Endothelial cell of umbilical vein (primary cell): Measurements from ENCODE around the gene IBA57. TPM values are rescaled to one million over a fixed set of nuclear protein-coding genes. Genes with fewer than 3 reads are reported as not detected.
"Not testable (repeated sequence)": the region's sequence is repeated elsewhere in the genome, so short reads cannot be mapped to it uniquely, and the experiment has no call there.

ENCODE experiments used
- BruUV-seq: library from RNA; stranded (reverse); fragments of 400-500 nt; replicated peaks from 2 replicates; lab custom pipeline; 2021; lab: Mats Ljungman, UMichigan
- CTCF ChIA-PET: fragments of 300-600, 350-600 bp; sonication (Branson Sonifier 250); formaldehyde crosslinking; loops from one replicate; lab custom pipeline; 2021; ENCODE audit warnings: antibody characterized with exemption, inconsistent platforms; lab: Charles Lee
- POLR2A ChIA-PET: fragments of 300-600, 350-600 bp; sonication (Branson Sonifier 250); formaldehyde crosslinking; loops from one replicate; lab custom pipeline; 2021; ENCODE audit warnings: antibody characterized with exemption, inconsistent platforms; lab: Charles Lee
- DNase-seq: peaks from one replicate; pipeline ENCODE4 v3.0.0-alpha.2; 2011; ENCODE audit warnings: low read depth, low spot score
- FAIRE-seq: peaks from 2 replicates; lab custom pipeline; 2011; peaks lifted over from hg19 to GRCh38; lab: Jason Lieb, UNC
- H2AFZ ChIP-seq: 2 replicates; pipeline ENCODE4 v1.6.0; 2012; ENCODE audit warnings: low read depth, low read length, control low read depth, inconsistent platforms
- H3K27ac ChIP-seq: 2 replicates; pipeline ENCODE4 v1.5.1; 2011; ENCODE audit warnings: low read depth, mild to moderate bottlenecking, control low read depth, low read length, moderate library complexity; ENCODE audit not compliant: insufficient read depth
- H3K27me3 ChIP-seq, 2 experiments: 2 replicates each; pipeline versions ENCODE4 v1.6.0 to v1.6.1; 2011; ENCODE audit warnings: low read length in 2 of 2, mixed read lengths in 1 of 2; ENCODE audit not compliant: control insufficient read depth in 2 of 2, insufficient read depth in 2 of 2
- H3K36me3 ChIP-seq, 2 experiments: 2 replicates in 1 of 2; 3 replicates in 1 of 2; pipeline ENCODE4 v1.5.1; 2011; ENCODE audit warnings: low read length in 2 of 2, mild to moderate bottlenecking in 1 of 2, moderate library complexity in 1 of 2; ENCODE audit not compliant: control insufficient read depth in 2 of 2, insufficient read depth in 2 of 2; ENCODE audit errors: extremely low read depth in 1 of 2
- H3K4me1 ChIP-seq: 3 replicates; pipeline ENCODE4 v1.5.1; 2011; ENCODE audit warnings: mild to moderate bottlenecking, low read length; ENCODE audit not compliant: control insufficient read depth, insufficient read depth; ENCODE audit errors: extremely low read depth
- H3K4me2 ChIP-seq: 2 replicates; pipeline ENCODE4 v1.6.1; 2011; ENCODE audit warnings: low read length, control low read depth, mixed read lengths; ENCODE audit not compliant: insufficient read depth
- H3K4me3 ChIP-seq, 3 experiments: fragments of 200-600 bp in 1 of 3; sonication (generic), shearing (Covaris generic) in 1 of 3; replicated peaks in 1 of 3; 2 replicates each; pipeline ENCODE4 v1.5.1; 2011 to 2016; ENCODE audit warnings: control low read depth in 3 of 3, low read length in 3 of 3, mild to moderate bottlenecking in 2 of 3, inconsistent platforms in 1 of 3, low read depth in 1 of 3, moderate library complexity in 1 of 3; ENCODE audit not compliant: insufficient read depth in 1 of 3
- H3K79me2 ChIP-seq: 2 replicates; pipeline ENCODE4 v1.6.0; 2012; ENCODE audit warnings: low read length, inconsistent platforms; ENCODE audit not compliant: control insufficient read depth, insufficient read depth
- H3K9ac ChIP-seq: replicated peaks from 2 replicates; pipeline ENCODE3; 2011; ENCODE audit warnings: low read length, control low read depth; ENCODE audit not compliant: insufficient read depth; ENCODE audit errors: extremely low read depth
- H3K9me1 ChIP-seq: replicated peaks from 3 replicates; pipeline ENCODE4 v1.6.0; 2011; ENCODE audit warnings: mild to moderate bottlenecking, low read length; ENCODE audit not compliant: control insufficient read depth, insufficient read depth; ENCODE audit errors: extremely low read depth
- H3K9me3 ChIP-seq: replicated peaks from 2 replicates; pipeline ENCODE4 v1.5.1; 2012; ENCODE audit warnings: low read length, inconsistent platforms; ENCODE audit not compliant: control insufficient read depth, insufficient read depth
- H4K20me1 ChIP-seq: replicated peaks from 2 replicates; pipeline ENCODE3; 2011; ENCODE audit warnings: mild to moderate bottlenecking, low read length; ENCODE audit not compliant: control insufficient read depth, insufficient read depth; ENCODE audit errors: extremely low read depth
- EZH2 ChIP-seq: IDR thresholded peaks from 2 replicates; pipeline ENCODE4 v1.6.1; 2012; ENCODE audit warnings: borderline replicate concordance, low read depth, mild to moderate bottlenecking, moderate library complexity, low read length, inconsistent platforms; ENCODE audit not compliant: severe bottlenecking
- FOS ChIP-seq: IDR thresholded peaks from 2 replicates; pipeline ENCODE4 v1.6.1; 2011; ENCODE audit warnings: mild to moderate bottlenecking, low read length, moderate library complexity, borderline replicate concordance; ENCODE audit not compliant: insufficient read depth
- GATA2 ChIP-seq: IDR thresholded peaks from 2 replicates; pipeline ENCODE4 v1.7.0; 2011; ENCODE audit warnings: low read depth, mild to moderate bottlenecking, moderate library complexity, mixed read lengths, low read length; ENCODE audit not compliant: insufficient read length, insufficient read depth
- JUN ChIP-seq: IDR thresholded peaks from 2 replicates; pipeline ENCODE4 v1.6.1; 2011; ENCODE audit warnings: borderline replicate concordance, low read depth; ENCODE audit not compliant: insufficient read length, insufficient read depth
- MYC ChIP-seq: IDR thresholded peaks from one replicate; pipeline ENCODE4 v1.6.1; 2011; ENCODE audit warnings: mild to moderate bottlenecking, low read depth, low read length
- POLR2A ChIP-seq: IDR thresholded peaks from 2 replicates; pipeline ENCODE4 v1.6.1; 2012; ENCODE audit warnings: low read depth, mild to moderate bottlenecking, control low read depth, low read length
- POLR2AphosphoS5 ChIP-seq: IDR thresholded peaks from 2 replicates; pipeline ENCODE4 v1.6.1; 2012; ENCODE audit warnings: low read depth, mild to moderate bottlenecking, control low read depth, low read length, moderate library complexity; ENCODE audit not compliant: insufficient read depth
- dilution Hi-C: fragments of 300-500 bp; cut with MboI; formaldehyde crosslinking; loops from one replicate; pipeline ENCODE4 v1.15.0; 2019; ENCODE audit warnings: low sequenced_read_pairs; ENCODE audit not compliant: extremely low pct_ligation_motif_present
- intact Hi-C: fragments of 100-400 bp; cut with micrococcal nuclease; formaldehyde crosslinking; loops from one replicate; pipeline ENCODE4 v1.10.0; 2022
- polyA plus RNA-seq, 4 experiments: library from polyadenylated mRNA; depleted of rRNA in 3 of 4; stranded (reverse) in 3 of 4; unstranded in 1 of 4; fragments of >200 nt; gene quantifications; 2 replicates each; pipeline versions ENCODE4 v1.2.1 to v1.2.3, GENCODE V29; 2011 to 2012; ENCODE audit warnings: missing spikeins in 1 of 4
- total RNA-seq: library from RNA; stranded (reverse); gene quantifications from 2 replicates; pipeline ENCODE4 v1.2.3, GENCODE V29; 2021
- TF ChIP-seq, protein P1 (sequence below), 2 donors: IDR thresholded peaks; 1 replicate in 1 of 2; 2 replicates in 1 of 2; pipeline ENCODE4 v1.5.1; 2011; ENCODE audit warnings: low read length in 2 of 2, mild to moderate bottlenecking in 2 of 2, moderate library complexity in 2 of 2, control low read depth in 1 of 2, inconsistent platforms in 1 of 2, low read depth in 1 of 2; ENCODE audit not compliant: insufficient read depth in 1 of 2; ENCODE audit errors: extremely low read depth in 1 of 2
- TF ChIP-seq, protein P2 (sequence below): IDR thresholded peaks from 2 replicates; pipeline ENCODE4 v1.6.1; 2011; ENCODE audit not compliant: insufficient read depth, insufficient read length

The IBA57 gene
- total and polyA plus RNA-seq, 2 donors (not counting 3 experiments of a cell fraction or from before 2014, with no cell fraction given): 3.4 to 7.7 TPM

DNA sequence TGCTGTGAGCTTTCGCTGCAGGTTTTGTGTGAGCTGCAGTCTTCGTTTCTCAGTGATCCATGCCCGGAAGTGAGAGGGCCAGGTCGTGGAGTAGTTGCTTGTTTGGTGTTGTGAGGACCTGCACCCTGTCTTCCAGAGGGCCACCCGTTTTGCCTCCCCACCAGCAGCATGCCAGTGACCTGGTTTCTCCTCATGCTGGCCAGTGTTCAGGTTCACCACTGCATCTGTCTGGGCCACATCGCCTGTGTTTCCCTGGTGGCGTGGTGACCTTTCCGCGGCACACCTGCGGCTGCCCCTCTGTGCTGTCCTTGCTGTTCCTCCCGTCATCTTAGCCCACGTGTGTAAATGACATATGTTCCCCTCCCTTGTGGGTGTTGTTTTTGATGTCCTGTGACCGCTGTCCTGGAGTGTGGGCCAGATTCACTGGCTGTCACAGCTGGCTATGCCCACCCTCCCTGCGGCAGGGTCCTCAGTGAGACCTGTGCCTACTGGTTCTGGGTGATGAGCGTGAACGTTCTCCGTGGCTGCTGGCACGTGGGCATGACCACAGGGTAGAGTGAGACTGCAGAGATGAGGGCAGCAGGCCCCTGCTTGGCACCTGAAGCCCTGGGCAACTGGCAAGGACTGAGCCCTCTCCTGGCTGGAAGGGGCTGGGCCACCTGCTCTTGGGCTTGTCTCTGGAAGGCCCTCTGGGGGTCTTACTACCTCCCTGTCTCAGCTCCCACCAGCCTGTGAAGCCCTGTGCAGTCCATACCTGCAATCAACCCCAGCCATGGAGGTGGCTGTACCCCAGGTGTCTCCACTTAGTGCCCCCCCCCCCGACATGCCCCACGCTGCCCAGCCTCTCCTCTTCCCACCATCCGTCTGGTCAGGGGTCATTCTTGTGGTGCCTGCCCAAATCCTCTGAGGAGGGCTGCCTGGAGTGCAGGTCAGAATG, 7.3 kb downstream of the IBA57 start:
- dilution Hi-C loops: no loop called here
- TF ChIP-seq GATA2: no peak
- no peak for TF ChIP-seq JUN
- TF ChIP-seq, protein P1, sequence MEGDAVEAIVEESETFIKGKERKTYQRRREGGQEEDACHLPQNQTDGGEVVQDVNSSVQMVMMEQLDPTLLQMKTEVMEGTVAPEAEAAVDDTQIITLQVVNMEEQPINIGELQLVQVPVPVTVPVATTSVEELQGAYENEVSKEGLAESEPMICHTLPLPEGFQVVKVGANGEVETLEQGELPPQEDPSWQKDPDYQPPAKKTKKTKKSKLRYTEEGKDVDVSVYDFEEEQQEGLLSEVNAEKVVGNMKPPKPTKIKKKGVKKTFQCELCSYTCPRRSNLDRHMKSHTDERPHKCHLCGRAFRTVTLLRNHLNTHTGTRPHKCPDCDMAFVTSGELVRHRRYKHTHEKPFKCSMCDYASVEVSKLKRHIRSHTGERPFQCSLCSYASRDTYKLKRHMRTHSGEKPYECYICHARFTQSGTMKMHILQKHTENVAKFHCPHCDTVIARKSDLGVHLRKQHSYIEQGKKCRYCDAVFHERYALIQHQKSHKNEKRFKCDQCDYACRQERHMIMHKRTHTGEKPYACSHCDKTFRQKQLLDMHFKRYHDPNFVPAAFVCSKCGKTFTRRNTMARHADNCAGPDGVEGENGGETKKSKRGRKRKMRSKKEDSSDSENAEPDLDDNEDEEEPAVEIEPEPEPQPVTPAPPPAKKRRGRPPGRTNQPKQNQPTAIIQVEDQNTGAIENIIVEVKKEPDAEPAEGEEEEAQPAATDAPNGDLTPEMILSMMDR (IDR thresholded peaks at IDR 0.05; ENCODE audit: extremely low read depth in 1 of 2, insufficient read depth in 1 of 2, low read depth in 1 of 2, low read length in 2 of 2): no peak
- TF ChIP-seq MYC: no peak
- TF ChIP-seq POLR2AphosphoS5: no peak
- no peak for TF ChIP-seq POLR2A
- TF ChIP-seq, protein P2, sequence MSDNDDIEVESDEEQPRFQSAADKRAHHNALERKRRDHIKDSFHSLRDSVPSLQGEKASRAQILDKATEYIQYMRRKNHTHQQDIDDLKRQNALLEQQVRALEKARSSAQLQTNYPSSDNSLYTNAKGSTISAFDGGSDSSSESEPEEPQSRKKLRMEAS: no peak
- no peak for TF ChIP-seq FOS
- TF ChIP-seq EZH2: no peak
- Histone ChIP-seq H3K36me3 (peaks cover 0 to 11% of the 10 kb centered on the region in 2 experiments), H3K9me3 (no peaks in the 10 kb centered on the region), H3K4me2 (no peak overlapping the region), H2AFZ (no peak overlapping the region), H3K27me3 (no peaks in the 10 kb centered on the region), H3K27ac (no peak overlapping the region), H4K20me1 (no peaks in the 10 kb centered on the region), H3K79me2 (peaks cover 2% of the 10 kb centered on the region), H3K9ac (no peak overlapping the region), H3K9me1 (no peaks in the 10 kb centered on the region), H3K4me3 (no peak overlapping the region), H3K4me1 (no peaks in the 10 kb centered on the region)
- intact Hi-C loops: no loop called here
- BruUV-seq: no TSS peak
- CTCF ChIA-PET: interaction anchor here (1.9 kb wide), 1 partner anchor 173 kb away, joined by 5 read pairs; no protein-coding TSS in a partner anchor
- POLR2A ChIA-PET: no interaction called here
- DNase-seq: no peak
- no peak for FAIRE-seq

DNA sequence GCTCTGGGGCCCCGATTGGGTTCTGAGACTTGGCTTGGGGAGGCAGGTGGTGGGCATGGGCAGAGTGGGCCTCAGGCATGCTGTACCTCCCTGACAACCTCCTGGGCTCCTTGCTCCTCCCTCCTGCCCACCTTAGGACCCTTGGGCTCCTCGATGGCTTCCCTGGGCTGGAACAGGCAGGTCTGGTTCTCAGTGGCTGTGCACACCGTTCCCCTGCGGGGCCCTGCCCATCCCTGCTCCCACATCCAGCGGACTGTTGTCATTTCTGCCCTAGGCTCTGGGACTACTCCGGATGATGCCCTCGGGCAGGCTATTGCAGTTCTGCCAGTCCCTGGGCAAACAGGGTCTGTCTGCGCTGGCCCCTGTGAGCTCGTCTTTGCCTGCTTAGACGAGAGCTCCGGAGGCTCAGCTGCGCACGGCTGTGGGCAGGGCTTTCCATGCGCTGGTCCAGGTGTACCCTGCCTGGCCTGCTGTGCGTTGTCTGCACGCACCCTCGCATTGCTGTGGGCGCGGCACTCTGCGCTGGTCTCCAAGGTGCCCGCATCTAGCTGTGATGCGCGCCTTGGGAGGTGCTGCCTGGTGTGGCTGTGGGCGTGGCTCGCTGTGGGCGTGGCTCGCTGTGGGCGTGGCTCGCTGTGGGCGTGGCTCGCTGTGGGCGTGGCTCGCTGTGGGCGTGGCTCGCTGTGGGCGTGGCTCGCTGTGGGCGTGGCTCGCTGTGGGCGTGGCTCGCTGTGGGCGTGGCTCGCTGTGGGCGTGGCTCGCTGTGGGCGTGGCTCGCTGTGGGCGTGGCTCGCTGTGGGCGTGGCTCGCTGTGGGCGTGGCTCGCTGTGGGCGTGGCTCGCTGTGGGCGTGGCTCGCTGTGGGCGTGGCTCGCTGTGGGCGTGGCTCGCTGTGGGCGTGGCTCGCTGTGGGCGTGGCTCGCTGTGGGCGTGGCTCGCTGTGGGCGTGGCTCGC, 8.2 kb downstream of the IBA57 start:
- H3K9ac ChIP-seq, H3K4me2 ChIP-seq, DNase-seq, H2AFZ ChIP-seq, H3K4me3 ChIP-seq, H3K27me3 ChIP-seq, POLR2A ChIA-PET, intact Hi-C loops, H4K20me1 ChIP-seq, H3K79me2 ChIP-seq, H3K4me1 ChIP-seq, H3K27ac ChIP-seq, FAIRE-seq, H3K9me3 ChIP-seq, BruUV-seq, dilution Hi-C loops, H3K9me1 ChIP-seq: not testable (repeated sequence)
- peaks cover 0 to 11% of the 10 kb centered on the region in 2 experiments for H3K36me3 ChIP-seq
- CTCF ChIA-PET: interaction anchor here (0.6 kb wide), 1 partner anchor 11 kb away, joined by 3 read pairs; no protein-coding TSS in a partner anchor
